Measurements from ENCODE around the gene EDN2. TPM values are rescaled to one million over a fixed set of nuclear protein-coding genes. Genes with fewer than 3 reads are reported as not detected.

The EDN2 gene
- total RNA-seq, 1 donor from 2014 or later, result 9.3 TPM

DNA sequence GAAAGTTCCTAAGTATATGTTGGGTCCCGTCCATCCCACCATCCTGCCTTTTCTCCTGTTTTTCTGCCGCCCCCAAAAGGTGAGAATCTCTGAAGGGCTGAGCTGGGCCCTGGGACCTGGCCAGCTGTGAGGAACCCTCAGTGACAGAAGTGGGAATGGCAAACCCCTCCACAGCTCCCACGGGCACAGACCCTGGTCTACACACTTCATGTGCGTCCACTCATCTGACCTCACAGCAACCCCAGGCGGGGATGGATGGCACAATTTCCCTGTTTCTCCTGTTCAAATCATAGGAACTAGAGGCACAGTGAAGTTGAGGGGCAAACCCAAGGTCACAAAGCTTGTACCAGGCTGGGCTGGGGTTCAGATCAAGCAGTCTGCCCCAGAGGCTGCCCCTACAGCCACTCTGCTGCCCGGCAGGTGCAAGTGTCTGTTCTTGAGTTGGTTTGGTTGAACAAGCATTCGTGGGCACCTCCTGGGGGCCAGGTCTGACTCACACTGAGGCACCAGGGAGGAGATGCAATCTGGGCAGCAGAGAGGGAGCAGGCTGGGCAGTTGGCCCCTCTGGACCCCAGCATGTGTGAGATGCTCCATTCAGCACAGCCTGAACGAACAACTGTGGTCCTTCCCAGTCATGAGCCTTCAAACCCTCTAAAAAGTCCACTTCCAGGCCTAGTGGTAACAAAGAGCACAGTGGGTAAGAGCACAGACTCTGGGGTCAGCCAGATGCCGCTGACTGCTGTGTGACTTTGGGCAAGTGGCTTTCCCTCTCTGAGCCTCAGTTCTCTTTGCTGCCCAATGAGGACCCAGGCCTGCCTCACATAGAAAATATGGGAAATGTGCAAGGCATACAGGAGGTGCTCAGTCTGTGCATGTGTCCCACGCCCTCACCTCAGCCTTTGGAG lies 4.0 kb downstream of the EDN2 start:
- H3K4me3 ChIP-seq, result no peak overlapping the region
- no peak overlapping the region for H3K27ac ChIP-seq
- H3K27me3 ChIP-seq, result no peaks in the 10 kb centered on the region
- H3K4me1 ChIP-seq, result peaks cover 76% of the 10 kb centered on the region
- intact Hi-C loops (cut with DNase I), result no loop called here
- DNase-seq (ENCODE audit: extremely low spot score in 2 of 2), result no peak
- H3K36me3 ChIP-seq, result no peaks in the 10 kb centered on the region
- no peak for TF ChIP-seq POLR2A (IDR thresholded peaks at IDR 0.05)
- TF ChIP-seq, protein P1, sequence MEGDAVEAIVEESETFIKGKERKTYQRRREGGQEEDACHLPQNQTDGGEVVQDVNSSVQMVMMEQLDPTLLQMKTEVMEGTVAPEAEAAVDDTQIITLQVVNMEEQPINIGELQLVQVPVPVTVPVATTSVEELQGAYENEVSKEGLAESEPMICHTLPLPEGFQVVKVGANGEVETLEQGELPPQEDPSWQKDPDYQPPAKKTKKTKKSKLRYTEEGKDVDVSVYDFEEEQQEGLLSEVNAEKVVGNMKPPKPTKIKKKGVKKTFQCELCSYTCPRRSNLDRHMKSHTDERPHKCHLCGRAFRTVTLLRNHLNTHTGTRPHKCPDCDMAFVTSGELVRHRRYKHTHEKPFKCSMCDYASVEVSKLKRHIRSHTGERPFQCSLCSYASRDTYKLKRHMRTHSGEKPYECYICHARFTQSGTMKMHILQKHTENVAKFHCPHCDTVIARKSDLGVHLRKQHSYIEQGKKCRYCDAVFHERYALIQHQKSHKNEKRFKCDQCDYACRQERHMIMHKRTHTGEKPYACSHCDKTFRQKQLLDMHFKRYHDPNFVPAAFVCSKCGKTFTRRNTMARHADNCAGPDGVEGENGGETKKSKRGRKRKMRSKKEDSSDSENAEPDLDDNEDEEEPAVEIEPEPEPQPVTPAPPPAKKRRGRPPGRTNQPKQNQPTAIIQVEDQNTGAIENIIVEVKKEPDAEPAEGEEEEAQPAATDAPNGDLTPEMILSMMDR (IDR thresholded peaks at IDR 0.05), result no peak
- no peak for TF ChIP-seq POLR2AphosphoS5 (IDR thresholded peaks at IDR 0.05; ENCODE audit: insufficient read depth in 1 of 2, low read depth in 1 of 2)
- no peaks in the 10 kb centered on the region for H3K9me3 ChIP-seq

DNA sequence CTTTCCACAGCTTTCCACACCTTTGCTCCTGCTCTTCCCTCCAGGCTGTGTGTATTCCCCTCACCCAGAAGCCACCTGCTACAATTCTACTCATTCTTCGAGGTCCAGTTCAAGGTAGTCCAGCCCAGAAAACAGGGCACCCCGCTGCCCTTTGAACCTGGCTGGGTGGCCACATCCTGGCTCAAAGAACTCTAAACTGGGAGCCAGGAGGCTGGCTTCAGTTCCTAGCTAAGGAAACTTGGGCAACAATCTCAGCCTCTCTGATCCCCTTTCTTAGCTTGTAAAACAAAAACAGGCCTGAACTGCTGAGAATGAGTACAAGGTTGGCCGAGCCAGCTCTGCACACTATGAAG lies 4.7 kb downstream of the EDN2 start:
- no peak overlapping the region for H3K27ac ChIP-seq
- no peaks in the 10 kb centered on the region for H3K9me3 ChIP-seq
- H3K27me3 ChIP-seq, result no peaks in the 10 kb centered on the region
- H3K4me1 ChIP-seq, result peaks cover 81% of the 10 kb centered on the region
- H3K36me3 ChIP-seq, result no peaks in the 10 kb centered on the region
- intact Hi-C loops (cut with DNase I), result no loop called here
- DNase-seq (ENCODE audit: extremely low spot score in 2 of 2), result no peak
- no peak overlapping the region for H3K4me3 ChIP-seq
- TF ChIP-seq POLR2AphosphoS5 (IDR thresholded peaks at IDR 0.05; ENCODE audit: insufficient read depth in 1 of 2, low read depth in 1 of 2) (no peak), POLR2A (IDR thresholded peaks at IDR 0.05) (no peak)
- TF ChIP-seq, protein P1 (IDR thresholded peaks at IDR 0.05), result no peak

DNA sequence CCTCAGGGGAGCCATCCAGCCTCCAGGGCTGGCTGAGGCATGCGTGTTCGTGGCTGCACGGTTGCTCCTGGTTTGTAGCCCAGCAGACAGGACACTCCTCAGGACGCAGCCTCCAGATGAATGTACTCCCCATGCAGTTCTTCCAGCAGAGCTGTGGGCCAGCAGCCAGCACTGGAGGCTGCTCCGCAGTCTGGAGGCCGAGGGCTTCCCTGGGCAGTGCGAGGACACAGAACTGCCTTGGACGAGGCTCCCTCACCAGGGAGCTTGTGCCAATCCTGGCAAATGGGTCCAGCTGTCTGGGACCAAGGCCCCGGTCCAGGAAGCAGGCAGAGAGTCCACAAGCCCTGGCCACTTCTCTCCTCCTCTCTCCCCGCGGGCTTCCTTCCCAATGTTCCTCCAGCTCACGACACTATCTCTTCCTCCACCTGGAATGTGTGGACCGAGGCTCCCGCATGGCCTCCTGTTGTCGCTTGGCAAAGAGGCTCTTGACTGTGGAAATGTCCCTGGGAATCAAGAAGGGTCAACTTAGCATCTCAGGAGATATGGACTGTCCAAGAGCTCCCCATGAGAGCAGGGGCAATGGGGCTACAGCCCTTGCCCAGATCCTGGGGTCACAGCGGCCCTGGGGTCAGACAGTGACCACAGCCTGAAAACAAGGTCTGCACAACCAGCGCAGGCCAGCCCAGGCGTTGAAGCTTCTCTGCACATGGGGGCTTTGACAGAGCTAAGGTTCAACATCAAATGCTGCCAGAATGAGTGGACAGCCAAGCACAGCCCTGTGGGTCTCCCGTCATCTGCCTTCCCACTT lies 5.3 kb downstream of the EDN2 start:
- TF ChIP-seq POLR2A (IDR thresholded peaks at IDR 0.05), result no peak
- TF ChIP-seq, protein P1 (IDR thresholded peaks at IDR 0.05), result no peak
- TF ChIP-seq POLR2AphosphoS5 (IDR thresholded peaks at IDR 0.05; ENCODE audit: insufficient read depth in 1 of 2, low read depth in 1 of 2), result peak in 1 of 2 donors; percentile 23
- no peak for DNase-seq (ENCODE audit: extremely low spot score in 2 of 2)
- Histone ChIP-seq H3K27me3 (no peaks in the 10 kb centered on the region), H3K27ac (peak overlapping the region; percentile 9), H3K4me3 (no peak overlapping the region), H3K36me3 (no peaks in the 10 kb centered on the region), H3K4me1 (peaks cover 81% of the 10 kb centered on the region), H3K9me3 (no peaks in the 10 kb centered on the region)
- intact Hi-C loops (cut with DNase I), result no loop called here

DNA sequence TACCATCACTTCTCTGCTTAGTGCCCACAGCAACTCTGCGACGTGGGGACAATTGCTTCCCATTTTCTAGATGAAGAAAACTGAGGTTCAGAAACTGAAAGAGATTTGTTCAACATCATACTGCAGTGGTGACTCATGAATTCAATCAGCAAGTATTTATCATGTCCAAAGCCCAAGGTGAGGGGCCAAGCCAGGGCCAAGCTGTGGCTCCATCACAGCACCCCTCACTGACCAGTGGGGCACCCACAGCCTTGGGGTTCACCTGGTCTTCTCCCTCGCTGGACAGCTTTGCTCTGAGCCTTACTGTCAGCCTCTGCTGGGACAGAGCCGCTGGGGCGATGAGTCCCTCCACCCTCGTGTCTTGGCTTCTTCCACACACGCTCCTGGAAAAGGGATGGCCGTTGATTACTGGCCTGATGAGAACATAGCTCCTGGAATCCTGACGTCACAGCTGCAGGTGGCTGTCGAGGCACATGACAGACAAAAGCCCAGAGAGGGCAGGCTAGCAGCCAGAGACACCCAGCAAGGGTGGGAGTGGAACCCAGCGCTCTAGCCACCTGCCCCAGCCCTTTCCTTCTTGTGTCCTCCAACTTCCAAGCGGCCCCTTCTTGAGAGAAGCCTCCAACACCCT lies 6.2 kb downstream of the EDN2 start:
- Histone ChIP-seq H3K4me1 (peaks cover 83% of the 10 kb centered on the region), H3K27ac (no peak overlapping the region), H3K9me3 (no peaks in the 10 kb centered on the region), H3K27me3 (no peaks in the 10 kb centered on the region), H3K4me3 (no peak overlapping the region), H3K36me3 (no peaks in the 10 kb centered on the region)
- TF ChIP-seq, protein P1 (IDR thresholded peaks at IDR 0.05), result no peak
- TF ChIP-seq POLR2A (IDR thresholded peaks at IDR 0.05), result no peak
- TF ChIP-seq POLR2AphosphoS5 (IDR thresholded peaks at IDR 0.05; ENCODE audit: insufficient read depth in 1 of 2, low read depth in 1 of 2), result no peak
- intact Hi-C loops (cut with DNase I), result no loop called here
- DNase-seq (ENCODE audit: extremely low spot score in 2 of 2), result no peak
